ENCODE measurements around the gene PCYT2.

The PCYT2 gene

GRCh38 chr17:81870131-81870980 is 40.8 kb downstream of the PCYT2 start:
- TF ChIP-seq CTCF (conservative IDR thresholded peaks at IDR 0.05; ENCODE audit: low read length), result no peak
- peak; percentile 45 for DNase-seq (ENCODE audit: low read depth)
- peak overlapping the region; percentile 81 for H3K4me3 ChIP-seq (ENCODE audit: low read length)

DNA sequence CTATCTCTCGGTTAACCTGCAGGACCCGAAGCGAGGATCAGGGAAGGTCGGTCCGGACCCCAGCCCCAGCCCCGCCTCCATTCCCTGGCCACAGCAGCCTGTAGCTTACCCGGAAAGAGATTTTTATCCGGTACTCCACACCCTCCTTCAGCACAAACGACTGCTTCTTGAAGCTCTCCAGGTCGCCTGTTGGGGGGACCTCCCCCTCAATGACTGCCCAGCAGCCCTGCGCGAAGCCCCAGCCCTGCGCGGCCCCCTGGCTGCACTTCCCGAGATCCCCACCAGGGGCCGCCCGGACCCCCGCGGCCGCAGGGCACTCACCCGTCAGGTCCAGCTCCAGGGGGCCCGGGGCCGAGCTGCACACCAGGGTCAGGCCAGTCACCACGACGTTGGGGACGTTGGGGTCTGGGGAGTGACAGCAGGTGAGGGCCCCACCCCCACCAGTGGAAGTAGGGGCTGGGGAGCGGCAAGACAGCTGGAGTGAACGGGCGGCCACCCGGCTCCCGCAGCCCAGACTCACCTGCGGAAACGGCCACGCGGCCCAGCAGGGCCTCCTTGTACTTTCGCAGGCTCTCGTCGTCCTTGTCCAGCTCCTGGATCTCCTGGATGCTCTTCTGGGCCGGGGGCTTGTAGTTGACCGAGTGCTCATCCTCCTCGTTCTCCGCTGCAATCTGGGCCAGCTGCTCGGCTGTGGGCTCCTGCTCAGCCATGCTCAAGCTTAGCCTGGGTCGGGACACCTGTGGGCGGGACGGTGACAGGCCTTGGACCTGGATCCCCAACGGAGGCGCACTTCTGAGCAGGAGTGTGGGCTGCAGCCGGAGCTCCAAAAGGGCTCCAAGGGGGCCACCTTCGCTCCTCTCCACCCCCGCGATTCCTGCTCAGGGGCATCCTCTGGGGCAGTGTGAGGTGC is 41.7 kb downstream of the PCYT2 start:
- peak; percentile 54 for TF ChIP-seq CTCF (conservative IDR thresholded peaks at IDR 0.05; ENCODE audit: low read length)
- peak; percentile 31 for DNase-seq (ENCODE audit: low read depth)
- peak overlapping the region; percentile 81 for H3K4me3 ChIP-seq (ENCODE audit: low read length)

GRCh38 chr17:81868674-81869220 is 42.5 kb downstream of the PCYT2 start:
- DNase-seq (ENCODE audit: low read depth), result peak; percentile 88
- no peak for TF ChIP-seq CTCF (conservative IDR thresholded peaks at IDR 0.05; ENCODE audit: low read length)
- peak overlapping the region; percentile 81 for H3K4me3 ChIP-seq (ENCODE audit: low read length)

DNA sequence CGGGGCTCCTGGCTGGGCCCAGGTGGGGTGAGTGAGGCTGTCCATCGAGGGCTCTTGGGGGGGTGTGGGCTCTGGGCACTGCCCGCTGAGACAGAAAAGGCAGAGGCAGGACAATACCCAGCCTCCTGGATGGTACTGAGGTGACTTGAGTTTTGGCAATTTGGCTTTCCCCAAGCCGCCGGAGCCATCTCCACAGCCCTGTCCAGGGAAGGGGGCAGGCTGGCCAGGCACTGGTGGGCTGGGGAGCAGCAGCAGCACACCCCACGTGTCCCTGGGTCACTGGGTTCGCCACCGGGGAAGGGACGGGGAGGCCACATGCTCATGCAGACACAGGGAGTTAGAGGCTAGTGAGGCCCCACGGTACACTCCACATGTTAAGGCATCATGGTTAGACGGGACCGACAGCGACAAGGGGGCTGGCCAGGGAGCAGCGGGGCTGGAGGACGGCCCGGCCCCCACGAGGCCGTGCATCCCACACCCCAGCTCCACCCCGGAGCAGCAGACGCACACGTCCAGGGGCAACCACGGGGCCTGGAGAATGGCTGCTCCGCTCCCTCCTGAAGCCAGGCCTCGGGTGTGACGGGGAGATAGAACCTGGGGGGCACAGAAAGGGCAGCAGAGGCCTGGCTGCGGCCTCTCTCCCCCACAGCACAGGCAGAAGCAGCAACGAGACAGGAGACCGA is 43.1 kb downstream of the PCYT2 start:
- no peak overlapping the region for H3K4me3 ChIP-seq (ENCODE audit: low read length)
- no peak for TF ChIP-seq CTCF (conservative IDR thresholded peaks at IDR 0.05; ENCODE audit: low read length)
- peak; percentile 25 for DNase-seq (ENCODE audit: low read depth)

- DNase-seq (ENCODE audit: low read depth), result peak; percentile 62
- TF ChIP-seq CTCF (conservative IDR thresholded peaks at IDR 0.05; ENCODE audit: low read length), result no peak
- no peak overlapping the region for H3K4me3 ChIP-seq (ENCODE audit: low read length)
These were observed 43.8 kb downstream of the PCYT2 start for GRCh38 chr17:81867170-81867990.
